DMS153 treated with DMSO at 0.1 percent for 48 hours (cell line): Measurements from ENCODE around the gene PKNOX2.

ENCODE experiments used
- DNase-seq: peaks from one replicate; lab custom pipeline; 2025; ENCODE audit not compliant: unreplicated experiment; lab: John Stamatoyannopoulos, UW

PKNOX2 gene

GRCh38 chr11:125455851-125456250 lies 291.3 kb downstream of the PKNOX2 start:
- no peak for DNase-seq

- no peak for DNase-seq
Observed at GRCh38 chr11:125457814-125458343, 293.3 kb downstream of the PKNOX2 start.

GRCh38 chr11:125460275-125460674 lies 295.7 kb downstream of the PKNOX2 start:
- no peak for DNase-seq

- no peak for DNase-seq
Observed at GRCh38 chr11:125463590-125464269, 299.2 kb downstream of the PKNOX2 start.

GRCh38 chr11:125464270-125464662 lies 299.7 kb downstream of the PKNOX2 start:
- DNase-seq, result no peak

- no peak for DNase-seq
Observed at GRCh38 chr11:125464666-125465065, 300.1 kb downstream of the PKNOX2 start.

- DNase-seq, result no peak
Observed at GRCh38 chr11:125465255-125465654, 300.7 kb downstream of the PKNOX2 start.

GRCh38 chr11:125465701-125466100 lies 301.1 kb downstream of the PKNOX2 start:
- DNase-seq, result no peak

- no peak for DNase-seq
Observed at GRCh38 chr11:125468025-125468424, 303.5 kb downstream of the PKNOX2 start.

- no peak for DNase-seq
Observed at GRCh38 chr11:125468852-125469251, 304.3 kb downstream of the PKNOX2 start.

GRCh38 chr11:125470355-125470754 lies 305.8 kb downstream of the PKNOX2 start:
- no peak for DNase-seq

- DNase-seq, result no peak
Observed at GRCh38 chr11:125476721-125477120, 312.2 kb downstream of the PKNOX2 start.

GRCh38 chr11:125479137-125479536 lies 314.6 kb downstream of the PKNOX2 start:
- DNase-seq, result no peak

- DNase-seq, result no peak
Observed at GRCh38 chr11:125481531-125481930, 317.0 kb downstream of the PKNOX2 start.
